Measurements from ENCODE around the gene KLF7. TPM values are rescaled to one million over a fixed set of nuclear protein-coding genes. Genes with fewer than 3 reads are reported as not detected.

The KLF7 gene
- total RNA-seq, 1 donor from 2014 or later, result 35.8 TPM

DNA sequence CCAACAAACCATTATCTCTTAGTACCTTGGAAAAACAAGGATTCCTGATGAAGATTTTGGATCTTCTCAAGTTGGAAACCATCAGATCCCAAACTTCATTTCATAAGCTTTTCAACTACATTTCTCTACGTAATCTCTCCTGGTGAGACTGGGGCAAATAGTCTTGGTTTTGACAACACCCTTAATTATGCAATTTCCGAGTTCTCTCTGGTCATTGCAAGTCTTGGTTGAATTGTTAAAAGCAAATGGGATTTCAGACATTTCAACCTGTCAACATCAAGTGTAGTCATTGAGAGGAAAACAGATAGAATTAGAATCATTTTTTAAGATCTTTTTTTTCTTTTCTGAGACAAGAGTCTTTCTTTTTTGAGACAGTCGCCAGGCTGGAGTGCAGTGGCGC is 26.2 kb downstream of the KLF7 start:
- Mint-ChIP-seq H3K36me3 (ENCODE audit: low read depth) (peaks cover 14% of the 10 kb centered on the region), H3K9me3 (no peaks in the 10 kb centered on the region), H3K4me3 (no peak overlapping the region), H3K27me3 (no peaks in the 10 kb centered on the region), H3K27ac (no peak overlapping the region), H3K4me1 (peaks cover 72% of the 10 kb centered on the region)
- TF ChIP-seq, protein P1, sequence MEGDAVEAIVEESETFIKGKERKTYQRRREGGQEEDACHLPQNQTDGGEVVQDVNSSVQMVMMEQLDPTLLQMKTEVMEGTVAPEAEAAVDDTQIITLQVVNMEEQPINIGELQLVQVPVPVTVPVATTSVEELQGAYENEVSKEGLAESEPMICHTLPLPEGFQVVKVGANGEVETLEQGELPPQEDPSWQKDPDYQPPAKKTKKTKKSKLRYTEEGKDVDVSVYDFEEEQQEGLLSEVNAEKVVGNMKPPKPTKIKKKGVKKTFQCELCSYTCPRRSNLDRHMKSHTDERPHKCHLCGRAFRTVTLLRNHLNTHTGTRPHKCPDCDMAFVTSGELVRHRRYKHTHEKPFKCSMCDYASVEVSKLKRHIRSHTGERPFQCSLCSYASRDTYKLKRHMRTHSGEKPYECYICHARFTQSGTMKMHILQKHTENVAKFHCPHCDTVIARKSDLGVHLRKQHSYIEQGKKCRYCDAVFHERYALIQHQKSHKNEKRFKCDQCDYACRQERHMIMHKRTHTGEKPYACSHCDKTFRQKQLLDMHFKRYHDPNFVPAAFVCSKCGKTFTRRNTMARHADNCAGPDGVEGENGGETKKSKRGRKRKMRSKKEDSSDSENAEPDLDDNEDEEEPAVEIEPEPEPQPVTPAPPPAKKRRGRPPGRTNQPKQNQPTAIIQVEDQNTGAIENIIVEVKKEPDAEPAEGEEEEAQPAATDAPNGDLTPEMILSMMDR (IDR thresholded peaks at IDR 0.05), result no peak
- ATAC-seq (ENCODE audit: low read depth) (no peak), DNase-seq (no peak)
- CTCF ChIA-PET, result no interaction called here
- intact Hi-C loops (cut with micrococcal nuclease), result no loop called here
- POLR2A ChIA-PET, result interaction anchor here (1.4 kb wide), 1 partner anchor 27 kb away, joined by 3 read pairs; the partner anchor contains the start of gene KLF7

DNA sequence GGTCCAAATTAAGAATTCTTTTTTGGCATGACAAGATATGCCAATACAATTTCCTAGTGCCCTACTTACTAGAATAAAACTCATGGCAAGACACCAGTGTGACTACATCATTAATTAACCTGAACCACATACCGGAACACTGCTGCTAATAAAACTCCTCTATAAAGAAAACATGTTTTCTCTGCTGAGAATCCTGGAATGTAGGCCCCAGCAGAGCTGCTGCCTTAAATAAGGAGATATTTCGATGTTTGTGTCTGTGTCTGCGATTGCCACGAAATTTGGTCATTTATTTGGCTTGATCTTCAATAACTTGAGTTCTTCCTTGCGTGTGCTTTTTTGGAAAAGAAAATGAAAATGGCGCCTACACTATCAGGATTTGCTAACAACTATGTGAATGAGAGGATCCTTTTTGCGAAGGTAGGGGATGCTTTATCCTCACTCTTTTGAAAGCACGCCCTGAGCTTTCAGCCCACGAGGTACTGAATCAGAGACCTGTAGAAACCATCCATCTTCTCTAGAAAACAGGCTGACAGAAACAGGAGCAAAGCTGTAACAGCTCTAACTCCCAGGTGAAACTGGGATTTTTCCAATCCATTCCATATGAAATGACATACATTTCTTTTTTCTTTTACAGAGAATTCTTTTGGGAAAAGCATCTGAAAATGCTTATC is 27.0 kb downstream of the KLF7 start:
- intact Hi-C loops (cut with micrococcal nuclease), result no loop called here
- H3K9me3 Mint-ChIP-seq, result no peaks in the 10 kb centered on the region
- H3K27me3 Mint-ChIP-seq, result no peaks in the 10 kb centered on the region
- ATAC-seq (ENCODE audit: low read depth) (no peak), DNase-seq (no peak)
- peaks cover 14% of the 10 kb centered on the region for H3K36me3 Mint-ChIP-seq (ENCODE audit: low read depth)
- ChIA-PET CTCF (no interaction called here), POLR2A (interaction anchor here (1.4 kb wide), 1 partner anchor 27 kb away, joined by 3 read pairs; the partner anchor contains the start of gene KLF7)
- H3K4me3 Mint-ChIP-seq, result no peak overlapping the region
- TF ChIP-seq, protein P1 (IDR thresholded peaks at IDR 0.05), result no peak
- no peak overlapping the region for H3K27ac Mint-ChIP-seq
- peaks cover 72% of the 10 kb centered on the region for H3K4me1 Mint-ChIP-seq

DNA sequence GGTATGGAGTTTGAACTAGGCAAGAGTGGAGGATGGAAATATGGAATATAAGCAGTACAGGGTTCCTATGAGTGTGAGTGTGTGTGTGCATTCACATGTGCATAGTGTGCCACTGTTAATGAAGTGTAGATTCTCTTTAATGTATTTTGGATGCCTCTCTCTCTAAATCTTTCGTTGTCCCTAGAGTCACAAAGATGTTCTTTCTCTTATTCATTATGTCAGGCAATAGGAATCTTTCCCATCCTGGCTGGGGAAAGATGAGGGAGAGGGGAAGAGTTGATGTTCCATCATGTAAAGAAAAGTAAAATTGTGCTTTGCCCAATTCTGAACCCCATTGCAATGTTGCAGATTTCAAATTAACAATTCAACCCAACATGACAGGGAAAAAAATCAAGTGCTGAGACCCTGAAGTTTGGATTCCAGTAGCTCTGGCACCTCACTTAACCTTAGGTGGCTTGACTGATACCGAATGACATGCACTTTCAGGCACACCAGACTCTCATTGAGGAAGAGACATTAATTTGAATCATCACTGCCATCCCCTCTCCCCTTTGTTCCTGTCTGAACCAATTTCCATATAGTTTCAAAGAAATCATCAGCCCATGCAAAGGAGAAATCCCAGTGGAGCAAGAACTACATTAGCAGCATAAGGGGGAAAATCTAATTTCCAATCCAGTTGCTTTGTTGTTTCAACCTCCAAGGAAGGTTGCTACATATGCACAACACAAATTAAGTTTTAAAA is 28.0 kb downstream of the KLF7 start:
- peaks cover 14% of the 10 kb centered on the region for H3K36me3 Mint-ChIP-seq (ENCODE audit: low read depth)
- H3K27me3 Mint-ChIP-seq, result no peaks in the 10 kb centered on the region
- DNase-seq, result no peak
- H3K27ac Mint-ChIP-seq, result no peak overlapping the region
- TF ChIP-seq, protein P1 (IDR thresholded peaks at IDR 0.05), result no peak
- intact Hi-C loops (cut with micrococcal nuclease), result no loop called here
- H3K4me1 Mint-ChIP-seq, result peaks cover 68% of the 10 kb centered on the region
- ChIA-PET POLR2A (no interaction called here), CTCF (no interaction called here)
- no peak for ATAC-seq (ENCODE audit: low read depth)
- H3K9me3 Mint-ChIP-seq, result no peaks in the 10 kb centered on the region
- no peak overlapping the region for H3K4me3 Mint-ChIP-seq

DNA sequence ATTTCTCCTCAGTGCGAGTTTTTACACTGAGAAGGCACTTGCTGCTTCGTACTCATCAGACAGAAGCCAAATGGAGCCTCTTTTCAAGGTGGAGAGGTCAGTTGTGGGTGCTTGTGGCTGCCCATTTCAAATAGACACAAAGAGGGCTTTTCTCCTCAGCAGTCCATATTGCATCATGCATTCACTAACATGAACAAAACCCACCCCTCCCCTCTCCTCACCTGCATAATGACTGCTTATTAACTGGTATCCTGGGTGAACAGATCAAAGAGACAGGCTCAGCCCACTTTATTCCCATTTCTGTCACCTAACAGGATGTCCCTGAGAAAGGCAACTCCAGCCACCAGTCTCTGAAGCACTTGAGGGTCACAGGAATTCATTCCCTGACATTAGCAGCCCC is 28.9 kb downstream of the KLF7 start:
- TF ChIP-seq, protein P1 (IDR thresholded peaks at IDR 0.05), result no peak
- H3K27me3 Mint-ChIP-seq, result no peaks in the 10 kb centered on the region
- H3K4me1 Mint-ChIP-seq, result peaks cover 68% of the 10 kb centered on the region
- intact Hi-C loops (cut with micrococcal nuclease), result no loop called here
- ATAC-seq (ENCODE audit: low read depth) (no peak), DNase-seq (no peak)
- ChIA-PET CTCF (no interaction called here), POLR2A (no interaction called here)
- H3K4me3 Mint-ChIP-seq, result no peak overlapping the region
- no peaks in the 10 kb centered on the region for H3K9me3 Mint-ChIP-seq
- no peak overlapping the region for H3K27ac Mint-ChIP-seq
- peaks cover 14% of the 10 kb centered on the region for H3K36me3 Mint-ChIP-seq (ENCODE audit: low read depth)

DNA sequence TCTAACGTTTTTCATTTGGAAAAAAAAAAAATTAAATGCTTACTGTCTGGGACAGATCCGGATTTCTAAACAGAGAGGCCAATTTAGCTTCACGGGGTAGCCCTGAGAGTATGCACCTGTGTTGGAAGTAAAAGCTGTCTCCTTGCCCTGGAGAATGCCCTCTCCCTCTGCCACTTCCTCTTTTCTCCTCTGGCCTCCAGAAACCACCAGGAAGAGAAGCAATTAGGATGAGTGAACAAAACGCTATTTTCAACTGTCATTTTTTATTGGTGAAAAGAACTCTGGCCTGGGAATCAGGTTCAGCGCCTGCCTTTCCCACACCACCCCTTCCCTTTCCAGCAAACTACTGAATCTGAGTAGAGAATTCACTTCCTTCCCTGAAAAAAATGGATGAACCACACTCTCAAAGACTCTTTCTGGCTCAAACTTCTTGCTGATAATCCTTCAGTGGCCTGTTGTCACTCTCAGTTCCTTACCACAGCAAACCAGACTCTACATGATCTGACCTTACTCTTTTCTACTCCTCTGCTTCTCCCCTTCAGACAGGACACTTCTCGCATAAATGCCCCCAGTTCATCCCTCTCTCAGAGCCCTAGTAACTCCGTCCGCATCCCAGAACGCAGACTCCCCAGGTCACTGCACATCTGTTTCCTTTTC is 29.8 kb downstream of the KLF7 start:
- Mint-ChIP-seq H3K4me1 (peaks cover 68% of the 10 kb centered on the region), H3K27me3 (no peaks in the 10 kb centered on the region), H3K27ac (peak overlapping the region; percentile 10), H3K36me3 (ENCODE audit: low read depth) (peaks cover 14% of the 10 kb centered on the region), H3K4me3 (peak overlapping the region; percentile 4), H3K9me3 (no peaks in the 10 kb centered on the region)
- CTCF ChIA-PET, result no interaction called here
- DNase-seq (no peak), ATAC-seq (ENCODE audit: low read depth) (no peak)
- TF ChIP-seq, protein P1 (IDR thresholded peaks at IDR 0.05), result no peak
- POLR2A ChIA-PET, result interaction anchor here (2.1 kb wide), 1 partner anchor 29 kb away, joined by 13 read pairs; the partner anchor contains the start of gene KLF7
- intact Hi-C loops (cut with micrococcal nuclease), result no loop called here

Measured in activated B cell treated with CpG ODN at 0.5 μM for 24 hours (primary cell).